HepG2 (cell line): ENCODE data around the gene CLTCL1. TPM values are rescaled to one million over a fixed set of nuclear protein-coding genes. Genes with fewer than 3 reads are reported as not detected.

Source experiments
- ATAC-seq: fragments of 200-7000 bp; cut with Tn5 transposase; 3 replicates; pipeline ENCODE4 v1.9.1; 2020; ENCODE audit warnings: mild to moderate bottlenecking, moderate library complexity
- BruUV-seq: library from RNA; stranded (reverse); fragments of 400-500 nt; replicated peaks from 2 replicates; lab custom pipeline; 2021; lab: Mats Ljungman, UMichigan
- CTCF ChIA-PET: fragments of 300-600 bp; formaldehyde crosslinking; extraction: SDS; loops from one replicate; lab custom pipeline; 2021; ENCODE audit warnings: low total read pairs, inconsistent platforms, low intra/inter-chr PET ratio; lab: Yijun Ruan, JAX
- POLR2A ChIA-PET: fragments of 350-600 bp; sonication (Branson Sonifier 250); formaldehyde crosslinking; loops from one replicate; lab custom pipeline; 2020; ENCODE audit warnings: antibody characterized with exemption, inconsistent platforms; lab: Yijun Ruan, JAX
- DNase-seq: peaks from one replicate; pipeline ENCODE4 v3.0.0-alpha.2; 2015; ENCODE audit warnings: low spot score
- FAIRE-seq: peaks from 3 replicates; lab custom pipeline; 2011; peaks lifted over from hg19 to GRCh38; lab: Jason Lieb, UNC
- H2AFZ ChIP-seq: one replicate; pipeline ENCODE4 v1.6.1; 2011; ENCODE audit warnings: low read length, inconsistent platforms
- H3K27ac ChIP-seq: fragments of 300-600 bp; 3 replicates; pipeline ENCODE4 v1.8.0; 2011; ENCODE audit warnings: mixed run types, mild to moderate bottlenecking, mixed read lengths, low read length, inconsistent platforms; ENCODE audit not compliant: insufficient read depth; ENCODE audit errors: extremely low read length
- H3K27me3 ChIP-seq, 2 experiments: fragments of 200-600 bp in 1 of 2; 2 replicates in 1 of 2; 3 replicates in 1 of 2; pipeline versions ENCODE4 v1.6.0 to v1.8.0; 2011; ENCODE audit warnings: low read length in 2 of 2, mild to moderate bottlenecking in 2 of 2, moderate library complexity in 2 of 2, inconsistent platforms in 1 of 2; ENCODE audit not compliant: insufficient read depth in 2 of 2, control insufficient read depth in 1 of 2
- H3K36me3 ChIP-seq, 2 experiments: fragments of 200-600 bp in 1 of 2; replicated peaks in 1 of 2; 2 replicates in 1 of 2; 3 replicates in 1 of 2; pipeline versions ENCODE4 v1.5.1 to v1.8.0; 2011; ENCODE audit warnings: low read length in 2 of 2, inconsistent platforms in 1 of 2; ENCODE audit not compliant: insufficient read depth in 2 of 2, control insufficient read depth in 1 of 2
- H3K4me1 ChIP-seq: 2 replicates; pipeline ENCODE4 v1.5.1; 2012; ENCODE audit warnings: low read length, inconsistent platforms; ENCODE audit not compliant: insufficient read depth
- H3K4me2 ChIP-seq: 2 replicates; pipeline ENCODE4 v1.6.0; 2011; ENCODE audit warnings: low read depth, low read length, inconsistent platforms
- H3K4me3 ChIP-seq, 3 experiments: fragments of 200-600 bp in 1 of 3; sonication (generic), shearing (Covaris generic) in 1 of 3; replicated peaks in 1 of 3; 2 replicates each; pipeline ENCODE4 v1.5.1; 2011 to 2016; ENCODE audit warnings: low read length in 3 of 3, inconsistent platforms in 2 of 3, low read depth in 2 of 3, mild to moderate bottlenecking in 2 of 3, control low read depth in 1 of 3, mixed read lengths in 1 of 3; ENCODE audit not compliant: insufficient read depth in 1 of 3
- H3K79me2 ChIP-seq: one replicate; pipeline ENCODE4 v1.6.1; 2011; ENCODE audit warnings: low read length, inconsistent platforms; ENCODE audit not compliant: insufficient read depth
- H3K9ac ChIP-seq: 2 replicates; pipeline ENCODE4 v1.6.0; 2011; ENCODE audit warnings: mild to moderate bottlenecking, low read depth, low read length, inconsistent platforms; ENCODE audit not compliant: insufficient read depth
- H3K9me3 ChIP-seq: 2 replicates; pipeline ENCODE4 v1.5.1; 2012; ENCODE audit warnings: mild to moderate bottlenecking, low read length
- H4K20me1 ChIP-seq: 2 replicates; pipeline ENCODE4 v1.6.0; 2011; ENCODE audit warnings: inconsistent platforms, mild to moderate bottlenecking, low read length, moderate library complexity; ENCODE audit not compliant: insufficient read depth
- ARID2 ChIP-seq: sonication (generic); formaldehyde crosslinking; IDR thresholded peaks from 2 replicates; pipeline ENCODE4 v1.8.1; 2022; ENCODE audit warnings: mild to moderate bottlenecking, missing genetic modification reagents, borderline replicate concordance
- CC2D1A ChIP-seq: sonication (generic); formaldehyde crosslinking; IDR thresholded peaks from 2 replicates; pipeline ENCODE4 v1.8.1; 2023; ENCODE audit warnings: mild to moderate bottlenecking, missing genetic modification reagents
- FOXC1 ChIP-seq: sonication (generic); formaldehyde crosslinking; IDR thresholded peaks from 2 replicates; pipeline ENCODE4 v1.8.0; 2022; ENCODE audit warnings: mild to moderate bottlenecking, missing genetic modification reagents, borderline replicate concordance
- MLLT10 ChIP-seq: sonication (generic); formaldehyde crosslinking; IDR thresholded peaks from 2 replicates; pipeline ENCODE4 v1.4.0; 2020; ENCODE audit warnings: missing genetic modification reagents
- NR2F2 ChIP-seq: IDR thresholded peaks from 2 replicates; pipeline ENCODE4 v1.6.1; 2012; ENCODE audit warnings: low read depth, inconsistent platforms, borderline replicate concordance
- RBAK ChIP-seq: sonication (generic); formaldehyde crosslinking; IDR thresholded peaks from 2 replicates; pipeline ENCODE4 v1.5.1; 2020; ENCODE audit warnings: mild to moderate bottlenecking, missing genetic modification reagents
- WIZ ChIP-seq: sonication (generic); formaldehyde crosslinking; IDR thresholded peaks from 2 replicates; pipeline ENCODE4 v1.5.1; 2020; ENCODE audit warnings: mild to moderate bottlenecking, missing genetic modification reagents
- ZFP82 ChIP-seq: sonication (generic); formaldehyde crosslinking; IDR thresholded peaks from 2 replicates; pipeline ENCODE4 v1.5.1; 2020; ENCODE audit warnings: mild to moderate bottlenecking, missing genetic modification reagents, borderline replicate concordance
- ZNF337 ChIP-seq: sonication (generic); formaldehyde crosslinking; IDR thresholded peaks from 2 replicates; pipeline ENCODE4 v1.5.1; 2020; ENCODE audit warnings: missing genetic modification reagents, low read depth, mild to moderate bottlenecking, borderline replicate concordance
- ZNF777 ChIP-seq: sonication (generic); formaldehyde crosslinking; IDR thresholded peaks from 2 replicates; pipeline ENCODE4 v1.4.0; 2020; ENCODE audit warnings: missing genetic modification reagents
- ZSCAN12 ChIP-seq: sonication (generic); formaldehyde crosslinking; IDR thresholded peaks from 2 replicates; pipeline ENCODE4 v1.9.0; 2021; ENCODE audit warnings: mild to moderate bottlenecking, missing genetic modification reagents
- WGBS: methylation state at CpG from one replicate; pipeline ENCODE4 v1.1.6; 2017; ENCODE audit warnings: low lambda C conversion rate; 5-methylcytosine and 5-hydroxymethylcytosine counted together
- in situ Hi-C: cut with HindIII; loops from 2 replicates; pipeline ENCODE4 v1.10.0; 2017; ENCODE audit warnings: low pct_unique_long_range_greater_than_20kb; ENCODE audit not compliant: extremely low pct_ligation_motif_present
- intact Hi-C: fragments of 100-400 bp; cut with micrococcal nuclease; formaldehyde crosslinking; loops from one replicate; pipeline ENCODE4 v1.10.0; 2022; ENCODE audit not compliant: unreplicated experiment
- polyA plus RNA-seq, 8 experiments: library from polyadenylated mRNA; depleted of rRNA in 3 of 8; stranded (reverse) in 7 of 8; unstranded in 1 of 8; fragments of >200 nt; fragmentation: Illumina TruSeq in 4 of 8; extraction: Trizol in 4 of 8; gene quantifications; 2 replicates each; pipeline versions ENCODE4 v1.2.1 to v1.2.3, GENCODE V29; 2011 to 2016; ENCODE audit warnings: low read depth in 4 of 8, missing spikeins in 1 of 8, mixed read lengths in 1 of 8; ENCODE audit not compliant: insufficient read depth in 1 of 8
- total RNA-seq, 5 experiments: library from RNA; depleted of rRNA; stranded (reverse); fragments of >200 nt; fragmentation: Illumina TruSeq; extraction: Trizol; gene quantifications; 2 replicates each; pipeline ENCODE4 v1.2.3, GENCODE V29; 2016; ENCODE audit warnings: low read depth in 1 of 5

Gene CLTCL1
- total and polyA plus RNA-seq, 2 of the 13 experiments (the other 11 are each of a cell fraction or from before 2014, with no cell fraction given): 8.1 to 10.9 TPM

DNA sequence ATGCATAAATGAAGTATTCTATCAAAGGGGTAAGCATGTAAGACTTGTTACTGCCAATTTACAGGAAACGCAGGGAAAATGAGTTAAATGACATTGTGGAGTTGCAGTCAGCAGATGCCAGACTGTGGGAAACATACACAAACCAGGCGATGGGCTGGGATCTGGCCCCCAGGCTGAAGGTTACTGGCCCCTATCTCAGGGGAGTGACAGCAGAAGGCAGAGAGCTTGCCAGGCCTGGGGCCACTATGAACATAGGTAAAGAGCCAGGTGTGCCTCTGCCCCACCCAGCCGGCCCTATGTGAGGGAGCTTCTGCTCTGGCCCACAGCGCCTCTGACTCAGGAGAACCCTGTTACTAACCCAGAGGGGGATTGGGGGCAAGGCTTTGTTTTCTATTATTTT is 86.9 kb downstream of the CLTCL1 start:
- in situ Hi-C loops: loop anchor here (10.0 kb wide), 1 partner anchor 60 kb away; no protein-coding TSS in a partner anchor
- CTCF ChIA-PET: no interaction called here
- no peak for DNase-seq
- TF ChIP-seq CC2D1A (no peak), ZFP82 (CRISPR knock-in tag) (no peak), MLLT10 (no peak), RBAK (CRISPR knock-in tag) (no peak), WIZ (CRISPR knock-in tag) (no peak), ZNF337 (CRISPR knock-in tag) (no peak), ARID2 (CRISPR knock-in tag) (no peak), NR2F2 (no peak), FOXC1 (CRISPR knock-in tag) (no peak), ZNF777 (no peak), ZSCAN12 (CRISPR knock-in tag) (no peak)
- TF ChIP-seq, all 625 proteins: peak for 0
- intact Hi-C loops: no loop called here
- no peaks in the 10 kb centered on the region for H3K4me1 ChIP-seq
- POLR2A ChIA-PET: interaction anchor here (1.0 kb wide), 1 partner anchor 26 kb away, joined by 3 read pairs; the partner anchor contains the start of gene SLC25A1
- no peaks in the 10 kb centered on the region for H4K20me1 ChIP-seq
- H3K9me3 ChIP-seq: no peaks in the 10 kb centered on the region
- FAIRE-seq (no peak), ATAC-seq (no peak)
- no peak overlapping the region for H3K4me2 ChIP-seq
- no peak overlapping the region for H3K4me3 ChIP-seq
- H2AFZ ChIP-seq: no peak overlapping the region
- WGBS: 97% methylated on average over 4 of the region's 4 CpGs
- 0 out of 5 replicates have a peak, but pooled peaks cover 0 to 7% of the 10 kb centered on the region in 2 experiments for H3K36me3 ChIP-seq
- H3K79me2 ChIP-seq: no peaks in the 10 kb centered on the region
- no peak overlapping the region for H3K27ac ChIP-seq
- no TSS peak for BruUV-seq
- no peak overlapping the region for H3K9ac ChIP-seq
- no peaks in the 10 kb centered on the region for H3K27me3 ChIP-seq
